ENCODE measurements around the gene ZSCAN2. TPM values are rescaled to one million over a fixed set of nuclear protein-coding genes. Genes with fewer than 3 reads are reported as not detected.

Gene ZSCAN2
- total RNA-seq, 1 donor from 2014 or later = 6.8 TPM

DNA sequence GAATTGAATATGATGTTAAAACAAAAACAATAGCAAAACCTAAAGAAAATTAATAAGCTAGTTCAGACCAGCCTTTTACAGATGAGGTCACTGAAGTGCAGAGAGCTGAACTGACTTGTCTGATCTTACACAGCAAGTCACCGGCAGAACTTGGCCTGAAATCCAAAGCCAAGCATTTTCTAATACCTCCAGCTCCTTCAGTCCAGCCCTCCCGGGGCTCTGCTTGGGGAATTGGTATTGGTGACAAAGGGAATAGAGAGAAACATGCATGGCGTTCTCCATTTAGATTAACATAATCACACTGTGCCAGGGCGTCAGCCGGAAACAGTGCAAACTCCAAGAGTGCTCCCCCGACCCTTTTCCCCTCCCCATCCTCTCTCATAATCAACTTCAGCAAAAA lies 14.1 kb upstream of the ZSCAN2 start:
- DNase-seq = no peak
- H3K4me3 Mint-ChIP-seq = no peak overlapping the region
- peaks cover 7% of the 10 kb centered on the region for H3K4me1 Mint-ChIP-seq
- H3K36me3 Mint-ChIP-seq (ENCODE audit: low read depth) = no peaks in the 10 kb centered on the region
- H3K27me3 Mint-ChIP-seq = peaks cover 16% of the 10 kb centered on the region
- H3K27ac Mint-ChIP-seq = no peak overlapping the region
- intact Hi-C loops (cut with micrococcal nuclease) = loop anchor here (5.0 kb wide), 1 partner anchor 396 kb away; the partner anchor contains the start of gene PDE8A
- peaks cover 3% of the 10 kb centered on the region for H3K9me3 Mint-ChIP-seq

DNA sequence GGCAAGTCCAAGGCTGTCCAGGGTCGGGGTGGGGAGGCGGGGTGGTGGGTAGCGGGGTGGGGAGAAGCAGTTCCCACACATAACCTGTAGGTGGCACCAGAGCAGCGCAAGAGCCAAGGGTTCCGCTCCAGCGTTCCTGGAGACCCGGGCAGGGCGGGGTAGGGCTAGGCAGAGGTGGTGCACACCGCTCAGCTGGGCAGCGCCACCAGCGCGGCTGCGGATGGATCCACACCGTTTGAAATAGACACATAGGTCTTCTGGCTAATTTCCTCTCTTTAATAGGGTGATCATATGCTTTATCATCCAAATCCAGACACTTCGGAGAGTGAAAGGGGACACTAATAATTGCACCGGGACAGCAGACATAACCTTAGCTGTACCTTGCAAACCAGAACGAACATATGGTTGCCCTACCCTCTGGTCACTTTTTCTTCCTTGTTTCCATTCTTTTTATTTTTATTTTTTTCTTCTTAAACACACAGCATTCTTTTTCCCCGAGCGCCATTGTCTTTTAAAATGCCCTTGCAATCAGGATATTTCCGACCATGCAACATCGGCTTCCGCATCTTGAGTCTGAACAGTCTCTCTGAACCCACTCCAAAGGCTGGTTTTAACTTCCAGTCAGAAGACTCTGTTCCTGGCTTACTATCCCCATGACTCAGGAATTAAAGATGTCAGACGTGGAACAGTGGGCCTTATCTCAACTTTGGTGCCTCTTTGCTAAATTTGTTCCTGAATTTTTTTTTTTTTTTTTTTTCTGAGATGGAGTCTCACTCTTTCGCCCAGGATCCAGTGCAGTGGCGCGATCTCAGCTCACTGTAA lies 12.5 kb upstream of the ZSCAN2 start:
- peaks cover 19% of the 10 kb centered on the region for H3K27me3 Mint-ChIP-seq
- intact Hi-C loops (cut with micrococcal nuclease) = loop anchor here (1.0 to 5.0 kb wide), 5 partner anchors 45 to 456 kb away; partner anchors contain the start of gene PDE8A
- no peaks in the 10 kb centered on the region for H3K36me3 Mint-ChIP-seq (ENCODE audit: low read depth)
- H3K9me3 Mint-ChIP-seq = no peaks in the 10 kb centered on the region
- H3K4me1 Mint-ChIP-seq = peaks cover 3% of the 10 kb centered on the region
- peak overlapping the region; percentile 75 for H3K4me3 Mint-ChIP-seq
- peak; percentile 95 for DNase-seq
- H3K27ac Mint-ChIP-seq = no peak overlapping the region

DNA sequence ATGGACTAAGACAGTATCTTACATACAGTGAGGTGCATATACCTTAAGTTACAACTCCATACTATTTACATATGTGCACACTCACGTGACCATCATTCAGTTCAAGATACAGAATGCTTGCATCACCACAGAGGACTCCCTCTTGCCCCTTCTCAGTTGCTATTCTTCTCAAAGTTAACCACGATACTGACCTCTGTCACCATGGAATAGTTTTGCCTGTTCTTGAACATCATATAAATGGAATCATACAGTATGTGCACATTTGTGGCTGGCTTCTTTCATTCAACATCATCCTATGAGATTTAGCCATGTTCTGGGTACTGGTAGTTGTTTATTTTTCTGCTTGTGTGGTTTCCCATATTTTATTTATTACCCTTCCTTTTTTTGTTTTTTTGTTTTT lies 10.4 kb upstream of the ZSCAN2 start:
- Mint-ChIP-seq H3K9me3 (peaks cover 7% of the 10 kb centered on the region), H3K4me1 (peaks cover 10% of the 10 kb centered on the region), H3K27me3 (peaks cover 12% of the 10 kb centered on the region), H3K36me3 (ENCODE audit: low read depth) (no peaks in the 10 kb centered on the region), H3K4me3 (no peak overlapping the region), H3K27ac (no peak overlapping the region)
- DNase-seq = no peak
- intact Hi-C loops (cut with micrococcal nuclease) = no loop called here

DNA sequence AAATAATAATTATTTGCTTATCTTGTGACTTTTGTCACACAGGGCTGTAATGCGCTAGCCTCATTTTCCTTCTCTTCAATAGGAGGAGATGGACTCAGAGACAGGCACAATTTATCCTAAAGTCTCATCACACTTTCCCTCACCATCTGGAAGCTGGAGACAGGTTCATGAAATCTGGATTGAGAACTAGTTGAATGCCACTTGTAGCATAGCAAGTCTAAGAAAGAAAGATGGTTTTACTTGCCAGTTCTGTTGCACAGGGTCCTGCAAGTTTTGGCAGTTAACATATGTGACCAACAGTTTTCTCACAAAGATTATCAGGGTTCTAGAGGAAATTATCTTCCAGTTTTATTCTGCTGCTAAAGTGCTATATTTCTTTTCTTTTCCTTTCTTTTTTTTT lies 9.0 kb upstream of the ZSCAN2 start:
- Mint-ChIP-seq H3K9me3 (peaks cover 7% of the 10 kb centered on the region), H3K4me3 (no peak overlapping the region), H3K27me3 (peaks cover 5% of the 10 kb centered on the region), H3K27ac (no peak overlapping the region), H3K4me1 (peaks cover 10% of the 10 kb centered on the region), H3K36me3 (ENCODE audit: low read depth) (no peaks in the 10 kb centered on the region)
- intact Hi-C loops (cut with micrococcal nuclease) = no loop called here
- no peak for DNase-seq

DNA sequence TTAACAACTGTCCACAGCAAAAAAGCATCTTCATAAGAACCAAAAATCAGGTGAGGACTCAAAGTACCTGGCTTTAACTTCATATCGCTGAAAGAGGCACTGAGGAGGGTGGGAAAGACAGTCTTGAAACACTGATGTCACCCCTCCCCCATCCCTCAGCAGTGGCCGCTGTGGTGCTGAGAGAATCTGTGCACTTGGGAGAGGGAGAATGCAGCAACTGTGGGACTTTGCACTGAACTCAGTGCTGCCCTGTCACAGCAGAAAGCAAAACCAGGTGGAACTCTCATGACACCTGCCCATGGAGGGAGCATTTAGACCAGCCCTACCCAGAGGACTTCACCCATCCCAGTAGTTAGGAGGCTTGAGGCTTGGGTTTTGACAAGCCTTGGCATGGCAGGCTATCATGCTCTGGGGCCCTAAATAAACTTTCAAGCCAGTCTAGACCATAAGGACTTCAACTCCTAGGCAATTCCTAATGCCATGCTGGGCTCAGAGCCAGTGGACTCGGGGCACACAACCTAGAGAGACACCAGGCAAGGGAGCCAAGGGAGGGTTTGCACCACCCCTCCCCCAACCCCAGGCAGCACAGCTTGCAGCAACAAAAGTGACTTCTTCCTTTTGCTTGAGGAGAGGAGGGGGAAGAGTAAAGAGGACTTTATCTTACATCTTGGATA lies 6.1 kb upstream of the ZSCAN2 start:
- no peak for DNase-seq
- H3K27me3 Mint-ChIP-seq = peaks cover 5% of the 10 kb centered on the region
- H3K4me3 Mint-ChIP-seq = no peak overlapping the region
- H3K36me3 Mint-ChIP-seq (ENCODE audit: low read depth) = no peaks in the 10 kb centered on the region
- H3K9me3 Mint-ChIP-seq = peaks cover 7% of the 10 kb centered on the region
- intact Hi-C loops (cut with micrococcal nuclease) = no loop called here
- H3K4me1 Mint-ChIP-seq = peaks cover 31% of the 10 kb centered on the region
- H3K27ac Mint-ChIP-seq = no peak overlapping the region

DNA sequence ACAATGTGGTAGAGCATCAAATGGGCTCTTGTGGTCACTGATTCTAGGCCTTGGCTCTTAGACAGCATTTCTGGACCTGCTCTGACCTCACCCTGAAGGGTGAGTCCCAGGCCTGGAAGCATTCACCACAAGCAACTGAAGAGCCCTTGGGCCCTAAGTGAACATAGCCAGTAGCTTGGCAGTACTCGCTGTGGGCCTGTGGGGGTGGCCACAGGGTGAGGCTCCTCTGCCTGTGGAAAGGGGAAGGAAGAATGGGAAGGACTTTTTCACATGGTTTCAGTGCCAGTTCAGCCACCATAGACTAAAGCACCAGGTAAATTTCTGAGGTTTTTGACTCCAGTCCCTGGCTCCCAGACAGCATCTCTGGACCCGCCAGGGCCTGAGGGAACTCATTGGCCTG lies 5.1 kb upstream of the ZSCAN2 start:
- intact Hi-C loops (cut with micrococcal nuclease) = no loop called here
- Mint-ChIP-seq H3K27me3 (peaks cover 3% of the 10 kb centered on the region), H3K4me3 (no peak overlapping the region)

DNA sequence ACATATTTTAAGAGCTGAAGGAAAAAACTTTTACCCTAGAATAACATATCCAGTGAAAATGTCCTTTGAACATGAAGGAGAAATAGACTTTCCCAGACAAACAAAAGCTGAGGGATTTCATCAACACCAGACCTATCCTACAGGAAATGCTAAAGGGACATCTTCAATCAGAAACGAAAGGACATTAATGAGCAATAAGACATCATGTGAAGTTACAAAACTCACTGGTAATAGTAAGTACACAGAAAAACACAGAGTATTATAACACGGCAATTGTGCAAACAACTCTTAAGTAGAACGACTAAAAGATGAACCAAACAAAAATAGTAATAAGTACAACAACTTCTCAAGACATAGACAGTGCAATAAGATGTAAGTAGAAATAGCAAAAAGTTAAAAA lies 3.5 kb upstream of the ZSCAN2 start:
- H3K4me3 Mint-ChIP-seq = no peak overlapping the region
- H3K4me1 Mint-ChIP-seq = peaks cover 40% of the 10 kb centered on the region
- DNase-seq = no peak
- peaks cover 3% of the 10 kb centered on the region for H3K27me3 Mint-ChIP-seq
- peaks cover 7% of the 10 kb centered on the region for H3K9me3 Mint-ChIP-seq
- no peak overlapping the region for H3K27ac Mint-ChIP-seq
- no peaks in the 10 kb centered on the region for H3K36me3 Mint-ChIP-seq (ENCODE audit: low read depth)
- intact Hi-C loops (cut with micrococcal nuclease) = no loop called here

More for the DNA sequence above, 5.1 kb upstream of the ZSCAN2 start:
- Mint-ChIP-seq H3K27ac (no peak overlapping the region), H3K36me3 (ENCODE audit: low read depth) (no peaks in the 10 kb centered on the region), H3K9me3 (peaks cover 7% of the 10 kb centered on the region), H3K4me1 (peaks cover 38% of the 10 kb centered on the region)
- no peak for DNase-seq

DNA sequence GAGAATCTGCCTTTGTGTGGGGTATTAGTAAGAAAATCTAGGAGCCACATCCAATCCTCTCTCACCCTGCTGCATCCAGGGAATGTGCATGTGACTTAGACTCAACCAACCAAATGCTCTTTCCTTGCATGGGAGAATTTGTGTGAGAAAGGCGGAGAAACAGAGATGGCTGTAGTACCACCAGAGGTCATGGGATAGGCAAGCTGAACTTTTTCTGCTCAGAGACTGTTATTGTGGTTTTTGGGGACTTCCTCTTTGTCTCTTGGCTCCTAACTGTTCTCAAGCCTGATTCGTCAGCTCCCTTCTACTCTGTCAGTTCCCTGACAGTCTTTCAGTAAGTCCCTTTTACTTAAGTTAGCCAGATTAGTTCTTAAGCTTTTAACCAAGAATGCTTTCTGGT lies 2.6 kb upstream of the ZSCAN2 start:
- no peaks in the 10 kb centered on the region for H3K27me3 Mint-ChIP-seq
- H3K4me1 Mint-ChIP-seq = peaks cover 40% of the 10 kb centered on the region
- peak overlapping the region; percentile 18 for H3K27ac Mint-ChIP-seq
- H3K9me3 Mint-ChIP-seq = peaks cover 7% of the 10 kb centered on the region
- no peaks in the 10 kb centered on the region for H3K36me3 Mint-ChIP-seq (ENCODE audit: low read depth)
- H3K4me3 Mint-ChIP-seq = peak overlapping the region; percentile 52
- DNase-seq = peak; percentile 83
- intact Hi-C loops (cut with micrococcal nuclease) = no loop called here

DNA sequence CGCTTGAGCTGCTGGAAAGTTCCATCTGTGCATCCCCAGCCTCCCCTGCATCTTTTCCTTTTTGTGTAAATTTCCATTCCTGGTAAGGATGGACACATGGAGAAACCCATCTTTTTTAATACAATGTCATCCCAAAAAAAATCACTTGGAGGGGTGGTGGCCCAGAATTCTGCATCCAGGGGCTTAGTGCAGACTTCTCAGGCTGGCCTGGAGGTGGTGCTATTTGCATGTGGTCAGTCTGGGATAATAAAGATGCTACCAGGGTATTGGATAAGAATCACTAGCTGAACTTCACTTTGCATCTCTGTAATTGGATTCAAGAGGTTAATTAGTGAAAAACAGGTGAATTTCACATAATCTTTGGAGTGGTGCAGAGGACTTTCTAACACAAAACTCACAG lies 1.8 kb upstream of the ZSCAN2 start:
- peak; percentile 75 for DNase-seq
- intact Hi-C loops (cut with micrococcal nuclease) = no loop called here
- Mint-ChIP-seq H3K27me3 (no peaks in the 10 kb centered on the region), H3K9me3 (peaks cover 4% of the 10 kb centered on the region), H3K36me3 (ENCODE audit: low read depth) (no peaks in the 10 kb centered on the region), H3K4me3 (peak overlapping the region; percentile 52), H3K27ac (peak overlapping the region; percentile 18), H3K4me1 (peaks cover 42% of the 10 kb centered on the region)

DNA sequence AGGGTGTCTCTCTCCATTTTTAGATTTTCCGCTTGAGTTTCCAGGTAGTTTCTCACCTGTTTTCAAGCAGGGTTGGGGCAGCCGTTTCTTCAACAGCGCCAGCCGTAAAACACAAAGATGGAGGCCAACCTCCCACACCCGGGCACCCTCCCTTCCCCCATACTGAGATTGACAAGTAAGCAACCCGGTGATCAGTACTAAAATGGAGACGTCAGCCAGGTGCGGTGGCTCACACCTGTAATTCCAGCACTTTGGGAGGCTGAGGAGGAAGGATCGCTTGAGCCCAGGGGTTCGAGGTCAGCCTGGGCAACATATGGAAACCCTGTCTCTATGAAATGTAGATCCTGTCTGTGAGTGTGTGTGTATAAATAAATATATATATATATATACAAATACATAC lies 903 bp upstream of the ZSCAN2 start:
- Mint-ChIP-seq H3K27me3 (no peaks in the 10 kb centered on the region), H3K4me3 (peak overlapping the region; percentile 96), H3K36me3 (ENCODE audit: low read depth) (peaks cover 3% of the 10 kb centered on the region), H3K9me3 (no peaks in the 10 kb centered on the region), H3K27ac (no peak overlapping the region), H3K4me1 (peaks cover 42% of the 10 kb centered on the region)
- intact Hi-C loops (cut with micrococcal nuclease) = loop anchor here (1.0 to 2.0 kb wide), 3 partner anchors 31 to 117 kb away; partner anchors contain the start of genes SEC11A and WDR73
- no peak for DNase-seq

DNA sequence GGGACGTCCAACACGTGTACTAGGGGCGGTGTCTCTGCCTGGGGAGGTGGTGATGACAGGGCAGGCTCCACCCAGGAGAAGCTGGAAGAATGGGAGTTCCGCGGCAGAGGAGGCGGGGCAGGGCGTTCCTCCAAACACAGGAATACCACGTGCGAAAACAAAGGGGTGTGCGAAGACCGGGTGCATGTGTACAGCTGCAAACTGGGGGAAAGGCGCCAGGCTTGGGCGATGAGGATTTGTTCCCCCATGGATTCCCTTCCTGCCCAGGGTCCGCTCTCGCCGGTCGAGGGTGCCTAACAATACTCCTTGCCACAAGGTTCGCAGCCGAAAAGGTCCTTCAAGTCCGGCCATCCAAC lies 500 bp upstream of the ZSCAN2 start:
- H3K4me3 Mint-ChIP-seq = peak overlapping the region; percentile 96
- H3K36me3 Mint-ChIP-seq (ENCODE audit: low read depth) = peaks cover 6% of the 10 kb centered on the region
- peak; percentile 88 for DNase-seq
- intact Hi-C loops (cut with micrococcal nuclease) = loop anchor here (1.0 to 2.0 kb wide), 3 partner anchors 31 to 116 kb away; partner anchors contain the start of genes SEC11A and WDR73
- no peaks in the 10 kb centered on the region for H3K27me3 Mint-ChIP-seq
- H3K9me3 Mint-ChIP-seq = no peaks in the 10 kb centered on the region
- H3K27ac Mint-ChIP-seq = peak overlapping the region; percentile 83
- peaks cover 43% of the 10 kb centered on the region for H3K4me1 Mint-ChIP-seq

DNA sequence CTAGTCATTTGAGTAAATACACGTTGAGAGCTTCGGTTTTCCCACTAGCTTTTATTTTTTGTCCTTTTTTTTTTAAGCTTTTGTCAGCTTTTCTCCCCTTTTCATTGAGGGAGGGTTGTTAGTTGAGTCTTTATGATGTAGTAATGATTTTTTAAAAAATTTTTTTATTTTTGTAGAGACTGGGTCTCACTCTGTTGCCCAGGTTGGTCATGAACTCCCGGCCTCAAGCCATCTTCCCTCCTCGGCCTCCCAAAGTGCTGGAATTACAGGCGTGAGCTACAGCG lies 688 bp downstream of the ZSCAN2 start:
- Mint-ChIP-seq H3K4me1 (peaks cover 50% of the 10 kb centered on the region), H3K36me3 (ENCODE audit: low read depth) (peaks cover 11% of the 10 kb centered on the region), H3K9me3 (no peaks in the 10 kb centered on the region), H3K27me3 (no peaks in the 10 kb centered on the region), H3K27ac (peak overlapping the region; percentile 68), H3K4me3 (peak overlapping the region; percentile 96)
- no peak for DNase-seq
- intact Hi-C loops (cut with micrococcal nuclease) = loop anchor here (2.0 kb wide), 1 partner anchor 115 kb away; the partner anchor contains the start of gene SEC11A

DNA sequence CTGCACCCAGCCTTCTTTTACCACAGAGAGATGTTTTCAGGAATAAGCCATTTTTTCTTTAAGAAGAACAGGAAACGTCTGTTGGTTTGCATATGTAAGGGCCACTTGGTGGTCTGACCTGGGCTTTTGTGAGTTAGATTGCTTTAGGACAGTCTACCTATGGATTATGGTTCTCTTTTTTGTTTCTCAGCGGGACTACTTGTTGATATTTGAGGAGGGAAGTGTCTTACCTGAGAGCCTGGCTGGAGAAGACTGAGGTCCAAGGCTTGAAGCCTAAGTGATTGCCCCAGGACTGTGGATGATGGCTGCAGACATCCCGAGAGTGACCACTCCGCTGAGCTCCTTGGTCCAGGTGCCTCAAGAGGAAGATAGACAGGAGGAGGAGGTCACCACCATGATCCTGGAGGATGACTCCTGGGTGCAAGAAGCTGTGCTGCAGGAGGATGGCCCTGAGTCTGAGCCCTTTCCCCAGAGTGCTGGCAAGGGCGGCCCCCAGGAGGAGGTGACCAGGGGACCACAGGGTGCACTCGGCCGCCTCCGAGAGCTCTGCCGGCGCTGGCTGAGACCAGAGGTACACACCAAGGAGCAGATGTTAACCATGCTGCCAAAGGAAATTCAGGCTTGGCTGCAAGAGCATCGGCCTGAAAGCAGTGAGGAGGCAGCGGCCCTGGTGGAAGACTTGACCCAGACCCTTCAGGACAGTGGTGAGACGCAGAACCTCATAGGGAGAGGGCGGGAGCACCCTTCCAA lies 3.0 kb downstream of the ZSCAN2 start:
- H3K9me3 Mint-ChIP-seq = no peaks in the 10 kb centered on the region
- intact Hi-C loops (cut with micrococcal nuclease) = no loop called here
- no peak for DNase-seq
- H3K4me1 Mint-ChIP-seq = peaks cover 35% of the 10 kb centered on the region
- peaks cover 17% of the 10 kb centered on the region for H3K36me3 Mint-ChIP-seq (ENCODE audit: low read depth)
- H3K4me3 Mint-ChIP-seq = no peak overlapping the region
- H3K27me3 Mint-ChIP-seq = no peaks in the 10 kb centered on the region
- no peak overlapping the region for H3K27ac Mint-ChIP-seq

Measured in activated CD4-positive, alpha-beta T cell treated with anti-CD3 and anti-CD28 coated beads, Interleukin-2, amount 10 ng/mL, durations not matched to agents 24 days and 14 days (primary cell).